HL-60 (cell line): ENCODE measurements around the gene PPP2R3C.

ENCODE experiments used
- DNase-seq, 2 experiments: peaks; one replicate each; pipeline ENCODE4 v3.0.0-alpha.2; 2010 to 2020; ENCODE audit warnings: low read depth in 1 of 2, low spot score in 1 of 2
- H3K27ac ChIP-seq: fragments of 250-450 bp; sonication (Bioruptor Pico); replicated peaks from 2 replicates; pipeline ENCODE4 v1.5.1; 2020; ENCODE audit warnings: mild to moderate bottlenecking, moderate library complexity
- H3K27me3 ChIP-seq: fragments of 250-450 bp; sonication (Bioruptor Pico); 2 replicates; pipeline ENCODE4 v1.5.1; 2021; ENCODE audit warnings: mild to moderate bottlenecking, moderate library complexity; ENCODE audit not compliant: insufficient read depth, poor library complexity, severe bottlenecking
- H3K4me3 ChIP-seq: replicated peaks from 2 replicates; pipeline ENCODE4 v1.5.1; 2011; ENCODE audit warnings: mild to moderate bottlenecking, control low read depth, low read length; ENCODE audit not compliant: insufficient read depth
- GABPA ChIP-seq: IDR thresholded peaks from 2 replicates; pipeline ENCODE4 v1.6.1; 2012; ENCODE audit warnings: low read depth
- POLR2AphosphoS5 ChIP-seq: IDR thresholded peaks from 2 replicates; pipeline ENCODE4 v1.6.1; 2012; ENCODE audit warnings: low read depth
- SPI1 ChIP-seq: IDR thresholded peaks from 2 replicates; pipeline ENCODE4 v1.6.1; 2012; ENCODE audit warnings: low read depth, mild to moderate bottlenecking, borderline replicate concordance
- TF ChIP-seq, protein P1 (sequence below): IDR thresholded peaks from 2 replicates; pipeline ENCODE4 v1.6.1; 2012; ENCODE audit warnings: low read depth; ENCODE audit not compliant: insufficient replicate concordance
- TF ChIP-seq, protein P2 (sequence below): IDR thresholded peaks from one replicate; pipeline ENCODE4 v1.5.1; 2011; ENCODE audit warnings: low read length, control low read depth, inconsistent platforms; ENCODE audit not compliant: insufficient read depth

PPP2R3C gene

DNA sequence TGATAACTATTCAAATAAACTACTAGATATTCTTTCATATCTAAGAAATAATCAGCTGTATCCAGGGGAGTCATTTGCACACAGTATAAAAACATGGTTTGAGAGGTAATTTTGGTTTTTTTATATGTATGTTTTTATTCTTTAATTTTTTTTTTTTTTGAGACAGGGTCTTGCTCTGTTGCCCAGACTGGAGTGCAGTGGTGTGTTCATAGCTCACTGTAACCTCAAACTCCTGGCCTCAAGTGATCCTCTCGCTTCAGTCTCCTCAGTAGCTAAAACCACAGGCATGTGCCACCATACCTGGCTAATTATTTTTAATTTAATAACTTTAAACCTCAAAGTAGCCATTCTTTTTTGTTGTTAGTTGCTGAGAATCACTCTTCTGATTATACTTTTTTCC, 2.3 kb upstream of the PPP2R3C start:
- no peaks in the 10 kb centered on the region for H3K27me3 ChIP-seq
- no peak overlapping the region for H3K4me3 ChIP-seq
- no peak overlapping the region for H3K27ac ChIP-seq
- TF ChIP-seq GABPA (no peak), POLR2AphosphoS5 (no peak), SPI1 (no peak)
- TF ChIP-seq, protein P1, sequence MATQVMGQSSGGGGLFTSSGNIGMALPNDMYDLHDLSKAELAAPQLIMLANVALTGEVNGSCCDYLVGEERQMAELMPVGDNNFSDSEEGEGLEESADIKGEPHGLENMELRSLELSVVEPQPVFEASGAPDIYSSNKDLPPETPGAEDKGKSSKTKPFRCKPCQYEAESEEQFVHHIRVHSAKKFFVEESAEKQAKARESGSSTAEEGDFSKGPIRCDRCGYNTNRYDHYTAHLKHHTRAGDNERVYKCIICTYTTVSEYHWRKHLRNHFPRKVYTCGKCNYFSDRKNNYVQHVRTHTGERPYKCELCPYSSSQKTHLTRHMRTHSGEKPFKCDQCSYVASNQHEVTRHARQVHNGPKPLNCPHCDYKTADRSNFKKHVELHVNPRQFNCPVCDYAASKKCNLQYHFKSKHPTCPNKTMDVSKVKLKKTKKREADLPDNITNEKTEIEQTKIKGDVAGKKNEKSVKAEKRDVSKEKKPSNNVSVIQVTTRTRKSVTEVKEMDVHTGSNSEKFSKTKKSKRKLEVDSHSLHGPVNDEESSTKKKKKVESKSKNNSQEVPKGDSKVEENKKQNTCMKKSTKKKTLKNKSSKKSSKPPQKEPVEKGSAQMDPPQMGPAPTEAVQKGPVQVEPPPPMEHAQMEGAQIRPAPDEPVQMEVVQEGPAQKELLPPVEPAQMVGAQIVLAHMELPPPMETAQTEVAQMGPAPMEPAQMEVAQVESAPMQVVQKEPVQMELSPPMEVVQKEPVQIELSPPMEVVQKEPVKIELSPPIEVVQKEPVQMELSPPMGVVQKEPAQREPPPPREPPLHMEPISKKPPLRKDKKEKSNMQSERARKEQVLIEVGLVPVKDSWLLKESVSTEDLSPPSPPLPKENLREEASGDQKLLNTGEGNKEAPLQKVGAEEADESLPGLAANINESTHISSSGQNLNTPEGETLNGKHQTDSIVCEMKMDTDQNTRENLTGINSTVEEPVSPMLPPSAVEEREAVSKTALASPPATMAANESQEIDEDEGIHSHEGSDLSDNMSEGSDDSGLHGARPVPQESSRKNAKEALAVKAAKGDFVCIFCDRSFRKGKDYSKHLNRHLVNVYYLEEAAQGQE, result no peak
- TF ChIP-seq, protein P2, sequence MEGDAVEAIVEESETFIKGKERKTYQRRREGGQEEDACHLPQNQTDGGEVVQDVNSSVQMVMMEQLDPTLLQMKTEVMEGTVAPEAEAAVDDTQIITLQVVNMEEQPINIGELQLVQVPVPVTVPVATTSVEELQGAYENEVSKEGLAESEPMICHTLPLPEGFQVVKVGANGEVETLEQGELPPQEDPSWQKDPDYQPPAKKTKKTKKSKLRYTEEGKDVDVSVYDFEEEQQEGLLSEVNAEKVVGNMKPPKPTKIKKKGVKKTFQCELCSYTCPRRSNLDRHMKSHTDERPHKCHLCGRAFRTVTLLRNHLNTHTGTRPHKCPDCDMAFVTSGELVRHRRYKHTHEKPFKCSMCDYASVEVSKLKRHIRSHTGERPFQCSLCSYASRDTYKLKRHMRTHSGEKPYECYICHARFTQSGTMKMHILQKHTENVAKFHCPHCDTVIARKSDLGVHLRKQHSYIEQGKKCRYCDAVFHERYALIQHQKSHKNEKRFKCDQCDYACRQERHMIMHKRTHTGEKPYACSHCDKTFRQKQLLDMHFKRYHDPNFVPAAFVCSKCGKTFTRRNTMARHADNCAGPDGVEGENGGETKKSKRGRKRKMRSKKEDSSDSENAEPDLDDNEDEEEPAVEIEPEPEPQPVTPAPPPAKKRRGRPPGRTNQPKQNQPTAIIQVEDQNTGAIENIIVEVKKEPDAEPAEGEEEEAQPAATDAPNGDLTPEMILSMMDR, result no peak
- no peak for DNase-seq

DNA sequence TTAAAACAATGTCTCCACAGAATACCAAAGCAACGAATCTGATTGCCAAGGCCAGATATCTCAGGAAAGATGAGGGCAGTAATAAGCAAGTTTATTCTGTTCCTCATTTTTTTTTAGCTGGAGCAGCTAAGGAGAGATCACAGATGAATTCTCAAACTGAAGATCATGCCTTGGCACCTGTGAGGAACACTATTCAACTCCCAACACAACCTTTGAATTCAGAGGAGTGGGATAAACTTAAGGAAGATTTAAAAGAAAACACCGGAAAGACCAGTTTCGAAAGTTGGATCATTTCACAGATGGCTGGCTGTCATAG, 1.6 kb upstream of the PPP2R3C start:
- H3K27me3 ChIP-seq, result no peaks in the 10 kb centered on the region
- peak overlapping the region; percentile 83 for H3K4me3 ChIP-seq
- peak overlapping the region; percentile 99 for H3K27ac ChIP-seq
- peak; percentile 69 for TF ChIP-seq SPI1
- TF ChIP-seq, protein P2, result no peak
- DNase-seq, result peak in 1 of 2 experiments; percentile 2

DNA sequence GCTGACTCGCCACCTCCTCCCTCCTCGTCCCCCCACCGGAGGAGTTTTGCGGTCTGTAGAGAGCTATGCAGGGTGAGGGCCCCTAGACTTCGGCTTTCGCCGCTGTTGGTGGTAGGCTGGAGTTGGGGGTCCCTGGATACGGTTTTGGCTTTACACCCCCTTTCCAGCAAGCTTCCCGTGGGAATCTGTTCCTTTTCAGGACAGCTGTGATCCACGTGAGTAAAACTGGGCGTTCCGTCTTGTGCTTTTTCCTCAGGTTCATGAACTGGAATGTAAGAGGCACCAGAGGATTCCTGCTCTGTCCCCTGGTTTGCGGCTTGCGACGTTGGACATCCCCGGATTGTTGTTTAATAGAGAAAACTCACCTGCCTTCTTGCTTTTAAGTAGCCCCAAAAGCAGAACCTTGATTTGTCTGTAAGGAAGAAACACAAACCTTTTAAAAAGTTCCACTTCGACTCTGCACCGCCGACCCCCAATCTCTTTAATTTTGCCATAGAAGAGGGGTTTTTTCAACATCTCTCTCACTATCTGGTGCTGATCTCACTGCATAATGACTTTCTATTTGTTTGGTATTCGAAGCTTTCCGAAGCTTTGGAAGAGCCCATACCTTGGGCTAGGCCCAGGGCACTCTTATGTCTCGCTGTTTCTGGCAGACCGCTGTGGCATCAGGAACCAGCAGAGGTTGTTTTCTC, 1.1 kb upstream of the PPP2R3C start:
- Histone ChIP-seq H3K4me3 (peak overlapping the region; percentile 83), H3K27ac (peak overlapping the region; percentile 99), H3K27me3 (no peaks in the 10 kb centered on the region)
- DNase-seq, result peak; percentile 3 to 41
- TF ChIP-seq SPI1 (no peak), POLR2AphosphoS5 (no peak), GABPA (no peak)
- TF ChIP-seq, protein P2, result no peak
- TF ChIP-seq, protein P1, result no peak
